Mucosa of rectum (tissue), 2 donors: ENCODE measurements around the gene EFCC1.

Source experiments
- H3K27ac ChIP-seq, 2 donors: one replicate each; pipeline ENCODE4 v1.7.0; 2013; ENCODE audit warnings: inconsistent platforms in 2 of 2, low read depth in 2 of 2, low read length in 2 of 2
- H3K27me3 ChIP-seq, 2 donors: one replicate each; pipeline ENCODE4 v1.7.0; 2013; ENCODE audit warnings: low read length in 2 of 2; ENCODE audit not compliant: control insufficient read depth in 2 of 2, insufficient read depth in 2 of 2
- H3K36me3 ChIP-seq, 2 donors: one replicate each; pipeline ENCODE4 v1.7.0; 2013; ENCODE audit warnings: low read length in 2 of 2; ENCODE audit not compliant: control insufficient read depth in 2 of 2, insufficient read depth in 2 of 2
- H3K4me1 ChIP-seq, 2 donors: one replicate each; pipeline ENCODE4 v1.7.0; 2013; ENCODE audit warnings: low read length in 2 of 2, mild to moderate bottlenecking in 1 of 2; ENCODE audit not compliant: control insufficient read depth in 2 of 2, insufficient read depth in 2 of 2
- H3K4me3 ChIP-seq, 2 donors: one replicate each; pipeline ENCODE4 v1.7.0; 2013; ENCODE audit warnings: low read length in 2 of 2
- H3K9ac ChIP-seq, 2 donors: one replicate each; pipeline ENCODE4 v1.7.0; 2013; ENCODE audit warnings: low read length in 2 of 2, low read depth in 1 of 2, mild to moderate bottlenecking in 1 of 2
- H3K9me3 ChIP-seq, 2 donors: one replicate each; pipeline ENCODE4 v1.7.0; 2013; ENCODE audit warnings: low read length in 2 of 2; ENCODE audit not compliant: control insufficient read depth in 2 of 2
- donor health status: healthy.
- donor health status: Normal muscosa, but diverticular disease.

The EFCC1 gene

DNA sequence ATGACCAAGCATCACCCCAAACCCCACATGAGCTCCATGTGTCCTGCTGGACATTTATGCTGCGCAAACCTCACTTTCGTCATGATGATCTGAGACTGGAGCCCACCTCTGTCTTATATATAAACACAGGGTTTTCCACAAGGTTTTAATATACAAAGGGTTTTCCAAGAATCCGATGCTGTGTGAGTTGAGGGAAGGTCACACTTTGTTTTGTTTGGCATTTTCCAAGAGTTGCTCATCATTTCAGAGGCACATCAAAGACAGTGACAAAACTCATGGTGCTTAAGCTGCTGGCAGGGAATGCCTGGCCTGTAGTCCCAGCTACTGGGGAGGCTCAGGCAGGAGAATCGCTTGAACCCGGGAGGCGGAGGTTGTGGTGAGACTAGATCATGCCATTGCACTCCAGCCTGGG, 20.0 kb downstream of the EFCC1 start:
- H3K27ac ChIP-seq, result peak overlapping the region; percentile 52
- no peak overlapping the region for H3K9ac ChIP-seq
- H3K4me1 ChIP-seq, result peaks cover 23 to 31% of the 10 kb centered on the region in 2 donors
- no peaks in the 10 kb centered on the region for H3K36me3 ChIP-seq
- H3K27me3 ChIP-seq, result no peaks in the 10 kb centered on the region
- H3K4me3 ChIP-seq, result no peak overlapping the region
- H3K9me3 ChIP-seq, result no peaks in the 10 kb centered on the region

DNA sequence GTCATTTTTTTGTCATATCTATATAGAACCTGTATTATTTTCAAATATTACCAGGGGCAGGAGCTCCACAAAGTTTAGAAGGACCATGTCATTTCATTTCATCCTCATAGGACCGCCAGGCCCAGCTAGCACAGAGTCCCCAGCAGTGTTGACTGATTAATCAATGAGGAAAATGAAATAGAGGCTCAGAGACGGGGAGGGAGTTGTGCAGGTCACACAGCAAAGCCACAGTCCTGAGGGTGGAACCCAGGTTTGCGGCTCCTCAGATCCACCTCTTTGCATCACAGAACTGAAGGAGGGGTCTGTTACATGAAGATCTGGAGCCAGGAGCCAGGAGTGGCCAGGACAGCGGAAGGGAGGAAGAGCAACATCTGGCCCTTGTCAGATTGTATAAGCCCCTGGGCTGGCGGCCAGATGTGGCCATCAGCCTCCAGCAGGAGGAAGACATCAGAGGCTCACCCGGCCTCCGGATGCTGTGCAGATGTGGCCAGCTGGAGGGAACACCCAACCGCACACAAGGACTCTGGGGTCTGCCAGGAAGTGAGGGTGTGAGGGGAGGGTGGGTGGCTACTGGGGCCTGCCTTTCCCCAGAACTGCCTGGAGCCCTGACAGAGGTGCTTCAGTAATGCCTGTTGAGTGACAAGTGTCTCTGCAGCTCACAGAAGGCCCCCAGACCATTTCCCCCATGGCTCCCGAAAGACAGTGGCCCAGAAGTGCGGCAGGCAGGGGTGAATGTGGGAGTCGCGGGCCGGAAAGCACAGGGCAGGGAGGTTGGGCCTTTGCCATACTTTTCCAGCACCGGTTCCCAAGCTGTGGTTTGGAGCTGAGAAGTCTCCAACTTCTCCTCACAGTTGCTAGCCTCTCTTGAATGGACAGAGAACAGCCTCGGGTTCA, 21.3 kb downstream of the EFCC1 start:
- Histone ChIP-seq H3K9ac (no peak overlapping the region), H3K36me3 (no peaks in the 10 kb centered on the region), H3K9me3 (no peaks in the 10 kb centered on the region), H3K4me1 (peaks cover 20 to 26% of the 10 kb centered on the region in 2 donors), H3K27ac (peak overlapping the region; percentile 62 to 65), H3K27me3 (no peaks in the 10 kb centered on the region), H3K4me3 (no peak overlapping the region)

DNA sequence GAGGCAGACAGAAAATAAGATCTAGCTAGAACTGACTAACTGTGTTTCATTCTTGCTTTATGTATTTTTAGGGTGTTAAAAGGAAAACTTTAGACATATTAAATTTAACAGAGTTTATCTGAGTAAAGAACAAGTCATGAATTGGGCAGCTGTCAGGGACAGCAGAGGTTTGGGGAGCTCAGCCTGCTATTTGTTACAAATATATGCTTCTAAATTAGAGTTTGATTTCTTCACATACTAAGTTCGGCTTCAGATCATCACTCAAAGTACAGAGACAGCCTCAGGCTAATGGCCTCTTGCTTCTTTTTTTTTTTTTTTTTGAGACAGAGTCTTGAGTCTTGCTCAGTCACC, 21.9 kb downstream of the EFCC1 start:
- Histone ChIP-seq H3K4me1 (peaks cover 16 to 19% of the 10 kb centered on the region in 2 donors), H3K27me3 (no peaks in the 10 kb centered on the region), H3K27ac (peak overlapping the region; percentile 56 to 62)

DNA sequence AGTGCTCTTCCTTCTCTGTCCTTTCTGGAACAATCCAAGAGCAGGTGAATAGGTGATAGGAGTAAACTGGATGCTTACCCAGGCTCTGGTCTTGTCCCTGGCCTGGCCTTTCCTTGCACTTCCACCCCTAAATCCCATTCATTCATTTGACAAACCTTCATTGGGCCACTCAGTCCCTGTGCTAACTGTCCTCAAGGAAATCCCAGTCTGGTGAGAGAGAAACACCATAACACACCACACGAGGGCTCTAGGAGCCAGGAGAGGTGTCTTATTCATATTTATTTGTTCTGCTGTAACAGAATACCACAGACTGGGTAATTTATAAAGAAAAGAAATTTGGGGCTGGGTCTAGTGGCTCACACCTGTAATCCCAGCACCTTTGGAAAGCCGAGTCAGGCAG, 22.8 kb downstream of the EFCC1 start:
- Histone ChIP-seq H3K27ac (peak overlapping the region in 1 of 2 donors; percentile 40), H3K4me1 (peaks cover 11 to 13% of the 10 kb centered on the region in 2 donors), H3K4me3 (no peak overlapping the region), H3K9ac (no peak overlapping the region), H3K36me3 (no peaks in the 10 kb centered on the region), H3K9me3 (no peaks in the 10 kb centered on the region), H3K27me3 (no peaks in the 10 kb centered on the region)

More for the DNA sequence above, 21.9 kb downstream of the EFCC1 start:
- no peaks in the 10 kb centered on the region for H3K9me3 ChIP-seq
- H3K36me3 ChIP-seq, result no peaks in the 10 kb centered on the region
- H3K4me3 ChIP-seq, result no peak overlapping the region
- H3K9ac ChIP-seq, result no peak overlapping the region

DNA sequence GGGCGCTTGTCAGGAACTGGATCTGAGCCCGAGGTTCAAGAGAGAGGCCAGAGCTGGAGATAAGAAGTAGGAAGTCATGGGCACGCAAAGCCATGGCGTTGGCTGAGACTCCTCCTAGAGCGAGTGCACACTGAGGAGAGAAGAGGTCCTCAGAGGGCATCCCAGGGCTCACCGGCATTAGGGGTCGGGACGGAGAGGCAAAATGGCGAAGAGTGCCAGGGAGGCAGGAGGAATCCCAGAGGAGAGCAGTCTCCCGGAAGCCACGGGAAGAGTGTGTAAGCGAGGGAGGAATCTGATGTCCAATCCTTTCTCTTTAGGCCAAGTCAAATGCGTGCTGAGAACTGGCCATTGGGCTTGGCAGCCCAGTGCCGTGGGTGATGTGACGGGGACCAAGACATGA, 24.0 kb downstream of the EFCC1 start:
- H3K27me3 ChIP-seq, result no peaks in the 10 kb centered on the region
- peak overlapping the region; percentile 52 to 58 for H3K27ac ChIP-seq
- H3K4me3 ChIP-seq, result no peak overlapping the region
- H3K9me3 ChIP-seq, result no peaks in the 10 kb centered on the region
- peaks cover 11 to 13% of the 10 kb centered on the region in 2 donors for H3K4me1 ChIP-seq
- peak overlapping the region in 1 of 2 donors; percentile 4 for H3K9ac ChIP-seq
- H3K36me3 ChIP-seq, result no peaks in the 10 kb centered on the region

DNA sequence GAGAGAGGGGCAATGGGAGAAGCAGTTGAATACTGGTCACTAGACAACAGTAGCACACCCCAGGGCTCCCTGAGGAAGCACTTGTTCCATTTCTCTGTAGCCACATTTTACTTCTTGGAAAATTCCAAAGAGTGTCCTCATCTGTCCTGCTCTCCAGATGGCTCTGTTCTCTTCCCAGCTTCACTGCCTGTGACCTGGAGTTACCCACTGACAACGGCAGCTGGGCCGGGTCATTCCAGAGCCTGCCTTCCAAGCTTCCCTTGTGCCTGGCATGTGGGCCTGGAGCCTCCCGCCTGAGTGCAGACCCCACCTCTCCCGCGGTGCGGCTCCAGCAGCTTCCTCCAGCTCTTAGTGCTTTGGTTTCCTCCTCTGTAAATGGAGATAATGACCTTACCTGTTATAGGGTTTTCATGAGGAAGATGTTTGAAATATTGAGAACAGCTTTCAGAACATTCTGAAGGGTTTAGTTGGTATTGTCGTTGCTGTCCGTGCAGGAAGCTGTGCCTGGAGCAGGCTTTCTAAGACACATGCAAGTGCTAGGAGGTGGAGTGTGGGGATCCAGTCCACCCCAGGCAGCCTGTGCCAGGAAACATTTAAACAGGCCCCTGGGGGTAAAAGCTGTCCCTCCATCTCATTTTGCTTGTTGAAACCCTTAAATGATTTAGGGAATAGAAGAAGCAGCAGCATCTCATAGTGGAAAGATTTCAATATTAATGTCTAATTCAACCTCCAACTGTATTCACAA, 24.8 kb downstream of the EFCC1 start:
- H3K36me3 ChIP-seq, result peaks cover 0 to 4% of the 10 kb centered on the region in 2 donors
- H3K9me3 ChIP-seq, result no peaks in the 10 kb centered on the region
- peaks cover 11 to 13% of the 10 kb centered on the region in 2 donors for H3K4me1 ChIP-seq
- no peaks in the 10 kb centered on the region for H3K27me3 ChIP-seq
- H3K9ac ChIP-seq, result peak overlapping the region in 1 of 2 donors; percentile 4
- peak overlapping the region; percentile 52 to 58 for H3K27ac ChIP-seq
- peak overlapping the region in 1 of 2 donors; percentile 5 for H3K4me3 ChIP-seq

DNA sequence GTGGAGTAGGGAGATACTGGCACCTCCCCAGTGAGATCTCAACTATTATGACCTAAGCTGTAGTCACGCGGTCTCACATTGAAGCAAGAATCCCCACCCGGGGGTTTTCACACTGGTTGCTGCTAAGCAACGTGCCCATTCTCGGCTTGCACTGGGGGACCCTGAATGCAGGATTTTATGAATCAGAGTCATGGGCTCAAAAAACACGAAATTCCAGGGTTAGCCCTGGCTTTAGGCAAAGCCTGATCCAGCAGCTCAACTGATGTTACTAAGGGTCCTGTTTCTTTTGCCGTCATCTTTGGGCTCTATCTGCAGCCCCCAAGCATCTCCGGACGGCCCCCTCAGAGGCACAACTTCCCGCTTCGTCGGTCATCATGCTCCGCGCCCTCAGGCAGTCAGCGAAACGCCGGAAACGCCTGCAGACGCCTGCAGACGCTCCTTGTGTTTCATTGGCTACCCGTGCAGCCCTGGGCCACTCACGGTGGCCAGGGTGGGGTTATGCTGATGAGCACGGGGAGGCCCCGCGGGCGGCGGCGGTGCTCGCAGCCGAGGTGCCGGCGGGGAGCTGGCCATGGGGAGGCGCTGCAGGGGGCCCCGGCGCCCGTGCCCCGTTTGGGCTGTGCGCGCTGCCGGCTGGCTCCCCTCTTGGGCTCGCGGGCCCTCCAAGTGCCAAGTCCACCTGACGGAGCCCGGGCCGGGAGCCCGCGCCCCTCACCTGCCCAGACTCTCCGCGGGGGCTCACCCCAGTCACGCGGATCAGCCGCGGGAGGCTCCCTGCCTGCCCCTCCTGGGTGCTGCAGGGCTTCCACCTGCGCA, 25.8 kb downstream of the EFCC1 start:
- Histone ChIP-seq H3K36me3 (peaks cover 0 to 5% of the 10 kb centered on the region in 2 donors), H3K4me1 (peaks cover 11 to 13% of the 10 kb centered on the region in 2 donors), H3K27me3 (no peaks in the 10 kb centered on the region), H3K27ac (peak overlapping the region; percentile 12 to 48), H3K9me3 (no peaks in the 10 kb centered on the region), H3K9ac (peak overlapping the region; percentile 52 to 64), H3K4me3 (peak overlapping the region; percentile 54 to 77)

DNA sequence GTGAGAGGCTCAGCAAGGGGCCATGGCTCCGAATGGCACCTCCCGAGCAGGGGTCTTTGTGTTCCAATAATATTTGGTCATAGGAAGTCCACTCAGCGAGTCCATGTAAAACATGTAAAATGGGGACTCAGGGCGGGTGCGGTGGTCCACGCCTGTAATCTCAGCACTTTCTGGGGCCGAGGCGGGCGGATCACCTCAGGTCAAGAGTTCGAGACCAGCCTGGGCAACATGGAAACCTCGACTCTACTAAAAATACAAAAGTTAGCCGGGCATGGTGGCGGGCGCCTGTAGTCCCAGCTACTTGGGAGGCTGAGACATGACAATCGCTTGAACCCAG, 26.4 kb downstream of the EFCC1 start:
- Histone ChIP-seq H3K9me3 (no peaks in the 10 kb centered on the region), H3K27me3 (no peaks in the 10 kb centered on the region), H3K27ac (peak overlapping the region in 1 of 2 donors; percentile 48), H3K36me3 (peaks cover 0 to 5% of the 10 kb centered on the region in 2 donors), H3K9ac (peak overlapping the region; percentile 47 to 64), H3K4me1 (peaks cover 11 to 13% of the 10 kb centered on the region in 2 donors), H3K4me3 (peak overlapping the region; percentile 54 to 69)

DNA sequence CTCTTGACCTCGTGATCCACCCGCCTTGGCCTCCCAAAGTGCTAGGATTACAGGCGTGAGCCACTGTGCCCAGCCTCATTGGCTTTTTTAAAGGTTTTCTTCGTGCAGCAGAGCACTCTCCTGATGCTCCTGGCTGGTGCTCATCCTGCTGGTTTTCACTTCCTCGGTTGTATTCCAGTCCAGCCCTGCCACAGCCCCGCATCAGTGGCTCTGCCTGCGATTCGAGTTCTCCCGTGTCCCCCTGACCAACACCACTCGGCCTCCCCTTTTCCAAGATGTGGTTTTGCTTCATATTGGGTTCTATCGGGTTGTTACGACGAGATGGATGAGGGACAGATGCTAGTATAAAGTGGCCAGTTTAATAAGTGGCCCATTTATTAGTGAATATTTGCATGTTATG, 27.8 kb downstream of the EFCC1 start:
- Histone ChIP-seq H3K9me3 (no peaks in the 10 kb centered on the region), H3K9ac (no peak overlapping the region), H3K27me3 (no peaks in the 10 kb centered on the region), H3K4me3 (no peak overlapping the region), H3K4me1 (peaks cover 11 to 13% of the 10 kb centered on the region in 2 donors), H3K36me3 (peaks cover 0 to 5% of the 10 kb centered on the region in 2 donors), H3K27ac (no peak overlapping the region)
